Osteoblast (primary cell): Measurements from ENCODE around the gene PATJ. TPM values are rescaled to one million over a fixed set of nuclear protein-coding genes. Genes with fewer than 3 reads are reported as not detected.

Experiments used
- DNase-seq: peaks from one replicate; pipeline ENCODE4 v3.0.0; 2011; ENCODE audit warnings: low spot score, mixed read lengths; ENCODE audit not compliant: insufficient read length; ENCODE audit errors: missing footprints
- H2AFZ ChIP-seq: 2 replicates; pipeline ENCODE4 v1.6.0; 2011; ENCODE audit warnings: mild to moderate bottlenecking, low read length
- H3K27ac ChIP-seq: 2 replicates; pipeline ENCODE4 v1.5.1; 2011; ENCODE audit warnings: mild to moderate bottlenecking, low read depth, low read length, moderate library complexity
- H3K27me3 ChIP-seq: 2 replicates; pipeline ENCODE4 v1.6.0; 2012; ENCODE audit warnings: mild to moderate bottlenecking, control low read depth, inconsistent platforms, low read length, moderate library complexity; ENCODE audit not compliant: insufficient read depth
- H3K36me3 ChIP-seq: 2 replicates; pipeline ENCODE4 v1.5.1; 2011; ENCODE audit warnings: mild to moderate bottlenecking, low read length, control low read depth, moderate library complexity; ENCODE audit not compliant: insufficient read depth
- H3K4me1 ChIP-seq: 2 replicates; pipeline ENCODE4 v1.5.1; 2011; ENCODE audit warnings: mild to moderate bottlenecking, low read length, control low read depth, moderate library complexity; ENCODE audit not compliant: insufficient read depth
- H3K4me2 ChIP-seq: 2 replicates; pipeline ENCODE4 v1.6.0; 2011; ENCODE audit warnings: mild to moderate bottlenecking, low read length; ENCODE audit not compliant: insufficient read depth
- H3K4me3 ChIP-seq: fragments of 200-600 bp; sonication (generic); 3 replicates; pipeline ENCODE4 v1.5.1; 2012; ENCODE audit warnings: mild to moderate bottlenecking, low read length, inconsistent platforms; ENCODE audit not compliant: insufficient read depth
- H3K79me2 ChIP-seq: 2 replicates; pipeline ENCODE4 v1.6.0; 2012; ENCODE audit warnings: mild to moderate bottlenecking, low read length, control low read depth, inconsistent platforms; ENCODE audit not compliant: insufficient read depth
- H3K9me3 ChIP-seq: 2 replicates; pipeline ENCODE4 v1.5.1; 2011; ENCODE audit warnings: low read depth, low read length, control low read depth
- H4K20me1 ChIP-seq: 2 replicates; pipeline ENCODE4 v1.6.0; 2012; ENCODE audit warnings: mild to moderate bottlenecking, low read length, control low read depth; ENCODE audit not compliant: insufficient read depth
- total RNA-seq: library from RNA; depleted of rRNA; stranded (reverse); fragments of >200 nt; gene quantifications from 2 replicates; pipeline ENCODE4 v1.2.3, GENCODE V29; 2012
- TF ChIP-seq, protein P1 (sequence below): IDR thresholded peaks from 2 replicates; pipeline ENCODE4 v1.5.1; 2011; ENCODE audit warnings: mild to moderate bottlenecking, low read depth, low read length, moderate library complexity; ENCODE audit errors: extremely low read depth

Gene PATJ
- total RNA-seq, 1 donor = 10.1 TPM

DNA sequence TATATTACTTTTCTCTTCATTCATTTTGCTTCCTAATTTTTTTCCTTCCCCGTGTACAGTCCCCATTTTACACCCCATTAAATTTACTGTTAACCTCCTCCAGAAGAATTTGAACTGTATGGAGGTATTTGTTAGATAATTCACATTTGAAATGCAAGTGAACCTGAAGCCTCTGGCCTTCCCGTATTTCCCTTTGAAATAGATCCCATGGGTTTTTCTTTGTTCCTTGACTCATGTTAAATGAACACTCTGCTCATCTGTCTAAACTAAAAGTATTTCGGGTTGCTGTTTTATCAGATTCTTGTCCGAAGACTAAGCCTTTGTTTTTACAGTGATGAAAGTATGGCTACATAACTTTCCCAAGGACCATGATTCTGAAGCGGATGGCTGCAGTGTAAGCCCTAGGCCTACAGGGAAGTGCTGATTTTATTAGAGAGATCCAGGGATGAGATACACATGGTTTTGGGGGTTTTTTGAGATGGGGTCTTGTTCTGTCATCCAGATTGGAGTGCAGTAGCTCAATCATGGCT, 187.9 kb downstream of the PATJ start:
- Histone ChIP-seq H3K27me3 (no peaks in the 10 kb centered on the region), H3K4me3 (no peak overlapping the region), H3K4me1 (peaks cover 6% of the 10 kb centered on the region), H3K36me3 (no peaks in the 10 kb centered on the region), H2AFZ (peak overlapping the region; percentile 25), H3K9me3 (no peaks in the 10 kb centered on the region), H3K4me2 (no peak overlapping the region), H3K79me2 (no peaks in the 10 kb centered on the region), H3K27ac (peak overlapping the region; percentile 15), H4K20me1 (no peaks in the 10 kb centered on the region)
- TF ChIP-seq, protein P1, sequence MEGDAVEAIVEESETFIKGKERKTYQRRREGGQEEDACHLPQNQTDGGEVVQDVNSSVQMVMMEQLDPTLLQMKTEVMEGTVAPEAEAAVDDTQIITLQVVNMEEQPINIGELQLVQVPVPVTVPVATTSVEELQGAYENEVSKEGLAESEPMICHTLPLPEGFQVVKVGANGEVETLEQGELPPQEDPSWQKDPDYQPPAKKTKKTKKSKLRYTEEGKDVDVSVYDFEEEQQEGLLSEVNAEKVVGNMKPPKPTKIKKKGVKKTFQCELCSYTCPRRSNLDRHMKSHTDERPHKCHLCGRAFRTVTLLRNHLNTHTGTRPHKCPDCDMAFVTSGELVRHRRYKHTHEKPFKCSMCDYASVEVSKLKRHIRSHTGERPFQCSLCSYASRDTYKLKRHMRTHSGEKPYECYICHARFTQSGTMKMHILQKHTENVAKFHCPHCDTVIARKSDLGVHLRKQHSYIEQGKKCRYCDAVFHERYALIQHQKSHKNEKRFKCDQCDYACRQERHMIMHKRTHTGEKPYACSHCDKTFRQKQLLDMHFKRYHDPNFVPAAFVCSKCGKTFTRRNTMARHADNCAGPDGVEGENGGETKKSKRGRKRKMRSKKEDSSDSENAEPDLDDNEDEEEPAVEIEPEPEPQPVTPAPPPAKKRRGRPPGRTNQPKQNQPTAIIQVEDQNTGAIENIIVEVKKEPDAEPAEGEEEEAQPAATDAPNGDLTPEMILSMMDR = no peak
- DNase-seq = peak; percentile 30

DNA sequence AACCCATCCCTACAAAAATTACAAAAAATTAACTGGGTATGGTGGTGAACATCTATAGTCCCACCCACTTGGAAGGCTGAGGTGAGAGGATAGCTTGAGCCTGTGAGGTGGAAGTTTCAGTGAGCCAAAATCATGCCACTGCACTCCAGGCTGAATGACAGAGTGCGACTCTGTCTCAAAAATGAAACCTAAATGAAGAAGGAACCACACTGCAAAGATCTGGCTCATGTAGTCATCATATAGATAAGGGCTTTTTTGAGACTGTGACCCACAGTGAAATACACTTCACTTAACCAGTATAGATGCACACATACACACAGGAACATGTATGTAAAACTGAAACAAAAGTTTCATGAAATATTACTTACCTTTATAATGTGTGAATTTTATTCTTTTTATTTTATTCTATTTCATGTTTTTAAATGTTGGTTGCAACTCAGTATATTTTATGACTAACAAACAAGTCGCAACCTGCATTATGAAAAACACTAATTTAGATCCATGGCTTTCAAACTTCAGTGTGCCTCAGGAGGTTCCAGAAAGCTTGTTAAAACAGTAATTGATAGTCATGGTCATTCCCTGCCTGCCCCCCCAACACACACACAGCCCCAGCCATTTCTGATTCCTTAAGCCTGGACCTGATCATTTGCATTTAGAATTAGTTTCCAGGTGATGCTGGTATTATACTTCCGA, 189.5 kb downstream of the PATJ start:
- TF ChIP-seq, protein P1 = no peak
- H3K79me2 ChIP-seq = no peaks in the 10 kb centered on the region
- DNase-seq = no peak
- H3K4me3 ChIP-seq = no peak overlapping the region
- H2AFZ ChIP-seq = no peak overlapping the region
- no peak overlapping the region for H3K27ac ChIP-seq
- H3K27me3 ChIP-seq = no peaks in the 10 kb centered on the region
- H3K36me3 ChIP-seq = no peaks in the 10 kb centered on the region
- H3K9me3 ChIP-seq = no peaks in the 10 kb centered on the region
- peaks cover 6% of the 10 kb centered on the region for H3K4me1 ChIP-seq
- H3K4me2 ChIP-seq = no peak overlapping the region
- no peaks in the 10 kb centered on the region for H4K20me1 ChIP-seq

DNA sequence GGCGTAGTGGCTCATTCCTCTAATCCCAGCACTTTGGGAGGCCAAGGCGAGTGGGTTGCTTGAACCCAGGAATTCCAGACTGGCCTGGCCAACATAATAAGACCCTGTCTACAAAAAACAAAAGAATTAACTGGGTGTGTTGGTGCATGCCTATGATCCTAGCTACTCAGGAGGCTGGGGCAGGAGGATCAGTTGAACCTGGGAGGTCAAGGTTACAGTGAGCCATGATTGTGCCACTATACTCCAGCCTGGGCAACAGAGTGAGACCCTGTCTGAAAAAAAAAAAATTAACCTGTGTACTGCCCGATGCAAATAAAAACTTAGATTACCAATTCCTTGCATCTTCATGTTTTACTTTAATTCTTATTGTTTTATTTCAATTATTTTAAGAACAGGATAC, 193.2 kb downstream of the PATJ start:
- Histone ChIP-seq H3K27ac (no peak overlapping the region), H3K36me3 (no peaks in the 10 kb centered on the region), H3K27me3 (no peaks in the 10 kb centered on the region), H2AFZ (no peak overlapping the region), H3K4me2 (no peak overlapping the region), H3K4me1 (no peaks in the 10 kb centered on the region), H3K79me2 (no peaks in the 10 kb centered on the region), H4K20me1 (no peaks in the 10 kb centered on the region), H3K4me3 (no peak overlapping the region), H3K9me3 (no peaks in the 10 kb centered on the region)
- TF ChIP-seq, protein P1 = no peak
- DNase-seq = no peak

DNA sequence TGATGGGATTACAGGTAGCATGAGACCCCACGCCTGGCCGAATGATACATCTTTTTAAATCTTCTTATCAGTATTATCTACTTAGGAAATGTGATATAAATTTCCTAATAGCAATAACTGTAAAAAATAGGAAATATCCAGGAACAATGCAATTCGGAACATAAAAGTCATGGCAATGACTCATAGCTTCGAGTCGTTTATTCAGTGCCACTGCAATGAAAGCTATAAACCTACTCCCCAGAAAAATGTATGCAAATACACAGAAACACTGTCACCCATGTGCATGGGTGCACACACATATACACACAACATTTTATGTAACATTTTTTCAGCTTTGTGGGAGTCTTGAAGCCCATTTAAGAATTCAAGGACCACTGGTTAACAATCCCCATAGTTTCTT, 194.6 kb downstream of the PATJ start:
- H3K79me2 ChIP-seq = no peaks in the 10 kb centered on the region
- TF ChIP-seq, protein P1 = no peak
- no peak overlapping the region for H2AFZ ChIP-seq
- H3K4me1 ChIP-seq = no peaks in the 10 kb centered on the region
- no peak for DNase-seq
- H3K27ac ChIP-seq = no peak overlapping the region
- no peak overlapping the region for H3K4me2 ChIP-seq
- no peaks in the 10 kb centered on the region for H3K9me3 ChIP-seq
- H3K4me3 ChIP-seq = no peak overlapping the region
- H3K36me3 ChIP-seq = no peaks in the 10 kb centered on the region
- no peaks in the 10 kb centered on the region for H4K20me1 ChIP-seq
- no peaks in the 10 kb centered on the region for H3K27me3 ChIP-seq
